ENCODE measurements around the gene ANXA2. TPM values are rescaled to one million over a fixed set of nuclear protein-coding genes. Genes with fewer than 3 reads are reported as not detected.

Gene ANXA2
- total and polyA plus RNA-seq, 12 donors: 314 to 1,002 (median 478) TPM

- Histone ChIP-seq H3K27ac (no peak overlapping the region), H3K36me3 (replicated peaks in 1 of 2) (peaks cover 0 to 37% of the 10 kb centered on the region in 2 donors), H3K27me3 (no peaks in the 10 kb centered on the region), H3K9me3 (replicated peaks in 1 of 3) (no peaks in the 10 kb centered on the region), H3K4me1 (replicated peaks in 1 of 2) (peaks cover 1 to 25% of the 10 kb centered on the region in 2 donors), H3K4me3 (no peak overlapping the region)
- intact Hi-C loops (cut with DNase I): loop anchor here in 1 of 2 donors (5.0 kb wide), 1 partner anchor 83 kb away; no protein-coding TSS in a partner anchor
- 89 to 96% (median 92%) methylated on average over 2 of the region's 2 CpGs for WGBS, 4 donors
- DNase-seq: no peak
- no peak for TF ChIP-seq POLR2A (IDR thresholded peaks at IDR 0.05)
- no peak for TF ChIP-seq CTCF (IDR thresholded peaks at IDR 0.05)
These were observed 33.2 kb downstream of the ANXA2 start for GRCh38 chr15:60364612-60364924.

- DNase-seq: no peak
- H3K4me1 ChIP-seq (replicated peaks in 1 of 2): peaks cover 5 to 30% of the 10 kb centered on the region in 2 donors
- intact Hi-C loops (cut with DNase I): loop anchor here in 1 of 2 donors (5.0 kb wide), 1 partner anchor 83 kb away; no protein-coding TSS in a partner anchor
- no peak overlapping the region for H3K4me3 ChIP-seq
- H3K9me3 ChIP-seq (replicated peaks in 1 of 3): no peaks in the 10 kb centered on the region
- TF ChIP-seq POLR2A (IDR thresholded peaks at IDR 0.05) (no peak), CTCF (IDR thresholded peaks at IDR 0.05) (no peak)
- no peaks in the 10 kb centered on the region for H3K27me3 ChIP-seq
- 90 to 96% (median 90%) methylated on average over 17 of the region's 17 CpGs for WGBS, 4 donors
- H3K27ac ChIP-seq: peak overlapping the region in 2 of 5 donors; percentile 52 to 54
- peaks cover 0 to 41% of the 10 kb centered on the region in 2 donors for H3K36me3 ChIP-seq (replicated peaks in 1 of 2)
These were observed 33.7 kb downstream of the ANXA2 start for GRCh38 chr15:60363903-60364611.

- DNase-seq: no peak
- H3K4me1 ChIP-seq (replicated peaks in 1 of 2): peaks cover 10 to 38% of the 10 kb centered on the region in 2 donors
- H3K36me3 ChIP-seq (replicated peaks in 1 of 2): peaks cover 0 to 41% of the 10 kb centered on the region in 2 donors
- intact Hi-C loops (cut with DNase I): loop anchor here in 1 of 2 donors (5.0 kb wide), 1 partner anchor 84 kb away; no protein-coding TSS in a partner anchor
- H3K27me3 ChIP-seq: no peaks in the 10 kb centered on the region
- TF ChIP-seq CTCF (IDR thresholded peaks at IDR 0.05) (no peak), POLR2A (IDR thresholded peaks at IDR 0.05) (no peak)
- H3K4me3 ChIP-seq: no peak overlapping the region
- H3K27ac ChIP-seq: peak overlapping the region in 2 of 5 donors; percentile 52 to 54
- H3K9me3 ChIP-seq (replicated peaks in 1 of 3): no peaks in the 10 kb centered on the region
- WGBS, 4 donors: 43 to 53% (median 47%) methylated on average over 2 of the region's 2 CpGs
These were observed 34.7 kb downstream of the ANXA2 start for GRCh38 chr15:60363087-60363549.

- Histone ChIP-seq H3K4me1 (replicated peaks in 1 of 2) (peaks cover 10 to 38% of the 10 kb centered on the region in 2 donors), H3K36me3 (replicated peaks in 1 of 2) (peaks cover 0 to 41% of the 10 kb centered on the region in 2 donors)
These were observed 35.3 kb downstream of the ANXA2 start for GRCh38 chr15:60362321-60363086.

More at GRCh38 chr15:60362321-60363086, 35.3 kb downstream of the ANXA2 start:
- peak overlapping the region in 2 of 5 donors; percentile 52 to 54 for H3K27ac ChIP-seq
- WGBS, 4 donors: 64 to 73% (median 66%) methylated on average over 8 of the region's 8 CpGs
- no peaks in the 10 kb centered on the region for H3K9me3 ChIP-seq (replicated peaks in 1 of 3)
- no peaks in the 10 kb centered on the region for H3K27me3 ChIP-seq
- TF ChIP-seq CTCF (IDR thresholded peaks at IDR 0.05): no peak
- no peak for TF ChIP-seq POLR2A (IDR thresholded peaks at IDR 0.05)
- no peak overlapping the region for H3K4me3 ChIP-seq
- intact Hi-C loops (cut with DNase I): loop anchor here in 1 of 2 donors (5.0 kb wide), 1 partner anchor 85 kb away; no protein-coding TSS in a partner anchor
- peak in 2 of 7 donors; percentile 39 to 43 for DNase-seq
